Renal cortex interstitium (tissue), 15 donors: ENCODE measurements around the gene MIX23. TPM values are rescaled to one million over a fixed set of nuclear protein-coding genes. Genes with fewer than 3 reads are reported as not detected.

Experiments used
- DNase-seq, 11 donors: peaks; one replicate each; pipeline ENCODE4 v3.0.0-alpha.2; 2013; ENCODE audit warnings: low read depth in 9 of 11, low spot score in 4 of 11; ENCODE audit errors: extremely low read depth in 1 of 11
- long read RNA-seq, 16 experiments: transcript quantifications; one replicate each; lab custom pipeline, GENCODE V29; 2026
- polyA plus RNA-seq, 3 donors: library from polyadenylated mRNA; unstranded; fragments of 120-200 nt; gene quantifications; one replicate each; pipeline ENCODE4 v1.2.1, GENCODE V29; 2013; ENCODE audit not compliant: insufficient read length in 3 of 3

The MIX23 gene
- polyA plus RNA-seq: 10 to 100 TPM; 49.0 to 70.6 (median 54.0) TPM
- long read RNA-seq, donor 1, transcript CCDC58-201 (5 exons, 720 nt): major isoform, 10 of 15 reads
- long read RNA-seq, donor 1, partial matches to known transcripts: 0 of 15 reads
- long read RNA-seq, donor 1, other reads (novel, unspliced or antisense): 0 of 15 reads
- long read RNA-seq, donor 2, transcript CCDC58-201 (5 exons, 720 nt): major isoform, 7 of 138 reads
- long read RNA-seq, donor 2, partial matches to known transcripts: 56 of 138 reads
- long read RNA-seq, donor 2, other reads (novel, unspliced or antisense): 71 of 138 reads
- long read RNA-seq, donor 3, transcript CCDC58-201 (5 exons, 720 nt): major isoform, 23 of 29 reads
- long read RNA-seq, donor 3, partial matches to known transcripts: 0 of 29 reads
- long read RNA-seq, donor 3, other reads (novel, unspliced or antisense): 0 of 29 reads
- long read RNA-seq, donor 4, transcript CCDC58-207 (3 exons, 683 nt): major isoform, 6 of 15 reads
- long read RNA-seq, donor 4, transcript CCDC58-201 (5 exons, 720 nt): major isoform, 6 of 15 reads
- long read RNA-seq, donor 4, partial matches to known transcripts: 0 of 15 reads
- long read RNA-seq, donor 4, other reads (novel, unspliced or antisense): 0 of 15 reads
- long read RNA-seq, donor 5: 0 reads
- long read RNA-seq, donor 6, transcript CCDC58-207 (3 exons, 683 nt): minor isoform, 6 of 15 reads
- long read RNA-seq, donor 6, transcript CCDC58-201 (5 exons, 720 nt): major isoform, 8 of 15 reads
- long read RNA-seq, donor 6, partial matches to known transcripts: 0 of 15 reads
- long read RNA-seq, donor 6, other reads (novel, unspliced or antisense): 0 of 15 reads
- long read RNA-seq, donor 7, transcript CCDC58-201 (5 exons, 720 nt): major isoform, 21 of 198 reads
- long read RNA-seq, donor 7, partial matches to known transcripts: 43 of 198 reads
- long read RNA-seq, donor 7, other reads (novel, unspliced or antisense): 129 of 198 reads
- long read RNA-seq, donor 8, transcript CCDC58-207 (3 exons, 683 nt): minor isoform, 9 of 68 reads
- long read RNA-seq, donor 8, transcript CCDC58-201 (5 exons, 720 nt): major isoform, 42 of 68 reads
- long read RNA-seq, donor 8, partial matches to known transcripts: 11 of 68 reads
- long read RNA-seq, donor 8, other reads (novel, unspliced or antisense): 0 of 68 reads
- long read RNA-seq, donor 9, transcript CCDC58-201 (5 exons, 720 nt): major isoform, 16 of 19 reads
- long read RNA-seq, donor 9, partial matches to known transcripts: 0 of 19 reads
- long read RNA-seq, donor 9, other reads (novel, unspliced or antisense): 0 of 19 reads
- long read RNA-seq, donor 10, transcript CCDC58-205 (5 exons, 545 nt): minor isoform, 6 of 195 reads
- long read RNA-seq, donor 10, transcript CCDC58-201 (5 exons, 720 nt): major isoform, 33 of 195 reads
- long read RNA-seq, donor 10, transcript CCDC58-207 (3 exons, 683 nt): minor isoform, 5 of 195 reads
- long read RNA-seq, donor 10, partial matches to known transcripts: 44 of 195 reads
- long read RNA-seq, donor 10, other reads (novel, unspliced or antisense): 105 of 195 reads
- long read RNA-seq, donor 11, transcript CCDC58-201 (5 exons, 720 nt): major isoform, 10 of 12 reads
- long read RNA-seq, donor 11, partial matches to known transcripts: 0 of 12 reads
- long read RNA-seq, donor 11, other reads (novel, unspliced or antisense): 0 of 12 reads
- long read RNA-seq, donor 12, transcript CCDC58-201 (5 exons, 720 nt): major isoform, 5 of 8 reads
- long read RNA-seq, donor 12, partial matches to known transcripts: 0 of 8 reads
- long read RNA-seq, donor 12, other reads (novel, unspliced or antisense): 0 of 8 reads
- long read RNA-seq, donor 13, transcript CCDC58-207 (3 exons, 683 nt): minor isoform, 6 of 37 reads
- long read RNA-seq, donor 13, transcript CCDC58-201 (5 exons, 720 nt): major isoform, 28 of 37 reads
- long read RNA-seq, donor 13, partial matches to known transcripts: 0 of 37 reads
- long read RNA-seq, donor 13, other reads (novel, unspliced or antisense): 0 of 37 reads
- long read RNA-seq, donor 14, transcript CCDC58-201 (5 exons, 720 nt): major isoform, 17 of 28 reads
- long read RNA-seq, donor 14, partial matches to known transcripts: 7 of 28 reads
- long read RNA-seq, donor 14, other reads (novel, unspliced or antisense): 0 of 28 reads
- long read RNA-seq, donor 15, transcript CCDC58-201 (5 exons, 720 nt): major isoform, 5 of 7 reads
- long read RNA-seq, donor 15, partial matches to known transcripts: 0 of 7 reads
- long read RNA-seq, donor 15, other reads (novel, unspliced or antisense): 0 of 7 reads
- long read RNA-seq, donor 16, transcript CCDC58-207 (3 exons, 683 nt): minor isoform, 8 of 61 reads
- long read RNA-seq, donor 16, transcript CCDC58-201 (5 exons, 720 nt): major isoform, 43 of 61 reads
- long read RNA-seq, donor 16, partial matches to known transcripts: 7 of 61 reads
- long read RNA-seq, donor 16, other reads (novel, unspliced or antisense): 0 of 61 reads

- peak; percentile 68 to 89 (median 83) for DNase-seq
Observed at GRCh38 chr3:122382888-122383666, at the start of gene MIX23. Gene MIX23 (minus strand): TSS chr3:122383231. CDS start chr3:122383224, 7 bp downstream.

GRCh38 chr3:122430371-122430770 lies 47.3 kb upstream of the MIX23 start:
- no peak for DNase-seq

GRCh38 chr3:122427857-122428471 lies 44.9 kb upstream of the MIX23 start:
- DNase-seq: no peak

- no peak for DNase-seq
Observed at GRCh38 chr3:122421836-122422235, 38.8 kb upstream of the MIX23 start.

- DNase-seq: no peak
Observed at GRCh38 chr3:122421101-122421500, 38.1 kb upstream of the MIX23 start.

GRCh38 chr3:122416966-122417365 lies 33.9 kb upstream of the MIX23 start:
- DNase-seq: peak in 1 of 11 donors; percentile 9

GRCh38 chr3:122415762-122416654 lies 33.0 kb upstream of the MIX23 start, which contains the start of gene WDR5B:
Gene WDR5B (minus strand): TSS chr3:122416062. CDS start chr3:122415528, 534 bp downstream.
- DNase-seq: peak; percentile 91 to 99 (median 98)

GRCh38 chr3:122415104-122415744 lies 32.2 kb upstream of the MIX23 start:
- DNase-seq: peak in 5 of 11 donors; percentile 9 to 35 (median 32)

GRCh38 chr3:122414391-122414790 lies 31.4 kb upstream of the MIX23 start:
- DNase-seq: no peak

- no peak for DNase-seq
Observed at GRCh38 chr3:122410639-122411038, 27.6 kb upstream of the MIX23 start.

GRCh38 chr3:122410111-122410510 lies 27.1 kb upstream of the MIX23 start:
- DNase-seq: no peak

- no peak for DNase-seq
Observed at GRCh38 chr3:122409446-122409845, 26.4 kb upstream of the MIX23 start.

GRCh38 chr3:122407946-122408345 lies 24.9 kb upstream of the MIX23 start:
- no peak for DNase-seq

GRCh38 chr3:122406198-122406597 lies 23.2 kb upstream of the MIX23 start:
- DNase-seq: no peak
